K562 (cell line): ENCODE results near the gene ITGA1. TPM values are rescaled to one million over a fixed set of nuclear protein-coding genes. Genes with fewer than 3 reads are reported as not detected.

Source experiments
- ATAC-seq: fragments of 200-7000 bp; cut with Tn5 transposase; 3 replicates; pipeline ENCODE4 v1.9.1; 2020; ENCODE audit warnings: moderate library complexity
- BruUV-seq: library from RNA; stranded (reverse); fragments of 400-500 nt; replicated peaks from 2 replicates; lab custom pipeline; 2021; lab: Mats Ljungman, UMichigan
- CTCF ChIA-PET: fragments of 300-600 bp; formaldehyde crosslinking; extraction: SDS; loops from one replicate; lab custom pipeline; 2021; ENCODE audit warnings: low intra/inter-chr PET ratio; lab: Yijun Ruan, JAX
- POLR2A ChIA-PET: fragments of 300-600, 350-650 bp; sonication (Branson Sonifier 250); formaldehyde crosslinking; extraction: SDS; loops from one replicate; lab custom pipeline; 2021; ENCODE audit warnings: antibody characterized with exemption, inconsistent platforms; lab: Yijun Ruan, JAX
- DNase-seq, 4 experiments: peaks; one replicate each; pipeline versions ENCODE4 v3.0.0 to v3.0.0-alpha.2; 2011 to 2018; ENCODE audit warnings: low spot score in 3 of 4, mixed read lengths in 3 of 4; ENCODE audit errors: extremely low read depth in 1 of 4
- FAIRE-seq: peaks from 2 replicates; lab custom pipeline; 2011; peaks lifted over from hg19 to GRCh38; lab: Jason Lieb, UNC
- H2AFZ ChIP-seq: 2 replicates; pipeline ENCODE4 v1.6.0; 2011; ENCODE audit warnings: low read depth, low read length, control low read depth, inconsistent platforms
- H3K27ac ChIP-seq: fragments of 200-600 bp; 3 replicates; pipeline ENCODE4 v1.8.0; 2011; ENCODE audit warnings: low read depth, mild to moderate bottlenecking, control low read depth, inconsistent platforms, low read length, moderate library complexity, mixed read lengths; ENCODE audit errors: extremely low read depth
- H3K27me3 ChIP-seq, 2 experiments: fragments of 300-600 bp in 1 of 2; 2 replicates in 1 of 2; 3 replicates in 1 of 2; pipeline versions ENCODE4 v1.6.0 to v1.8.0; 2011; ENCODE audit warnings: inconsistent platforms in 2 of 2, low read length in 2 of 2, mild to moderate bottlenecking in 1 of 2, mixed read lengths in 1 of 2, moderate library complexity in 1 of 2; ENCODE audit not compliant: control insufficient read depth in 2 of 2, insufficient read depth in 2 of 2
- H3K36me3 ChIP-seq: fragments of 300-600 bp; 3 replicates; pipeline ENCODE4 v1.8.0; 2011; ENCODE audit warnings: mild to moderate bottlenecking, low read length, inconsistent platforms; ENCODE audit not compliant: control insufficient read depth, insufficient read depth
- H3K4me1 ChIP-seq, 2 experiments: fragments of 200-600 bp in 1 of 2; replicated peaks in 1 of 2; 2 replicates in 1 of 2; 3 replicates in 1 of 2; pipeline versions ENCODE4 v1.5.1 to v1.8.0; 2011; ENCODE audit warnings: inconsistent platforms in 2 of 2, low read length in 2 of 2, mild to moderate bottlenecking in 1 of 2, mixed read lengths in 1 of 2, moderate library complexity in 1 of 2; ENCODE audit not compliant: control insufficient read depth in 2 of 2, insufficient read depth in 2 of 2
- H3K4me2 ChIP-seq: 2 replicates; pipeline ENCODE4 v1.6.1; 2011; ENCODE audit warnings: low read length, control low read depth, inconsistent platforms, mixed read lengths; ENCODE audit not compliant: insufficient read depth
- H3K4me3 ChIP-seq: fragments of 200-600 bp; sonication (generic), shearing (Covaris generic); 2 replicates; pipeline ENCODE4 v1.5.1; 2016; ENCODE audit warnings: control low read depth, inconsistent platforms
- H3K79me2 ChIP-seq: fragments of 200-600 bp; 3 replicates; pipeline ENCODE4 v1.8.0; 2011; ENCODE audit warnings: low read length, inconsistent platforms; ENCODE audit not compliant: control insufficient read depth, insufficient read depth
- H3K9ac ChIP-seq, 2 experiments: 2 replicates each; pipeline versions ENCODE4 v1.6.0 to v1.6.1; 2011; ENCODE audit warnings: low read depth in 2 of 2, low read length in 2 of 2, control low read depth in 1 of 2, inconsistent platforms in 1 of 2, mild to moderate bottlenecking in 1 of 2, mixed read lengths in 1 of 2; ENCODE audit not compliant: insufficient read depth in 1 of 2
- H3K9me1 ChIP-seq: one replicate; pipeline ENCODE4 v1.6.0; 2011; ENCODE audit warnings: inconsistent platforms, mild to moderate bottlenecking, low read length, moderate library complexity; ENCODE audit not compliant: control insufficient read depth, insufficient read depth
- H3K9me3 ChIP-seq: replicated peaks from 2 replicates; pipeline ENCODE4 v1.5.1; 2011; ENCODE audit warnings: low read depth, low read length, inconsistent platforms; ENCODE audit not compliant: control insufficient read depth, insufficient read depth
- H4K20me1 ChIP-seq: replicated peaks from 2 replicates; pipeline ENCODE4 v1.6.1; 2011; ENCODE audit warnings: low read length, inconsistent platforms, mixed read lengths; ENCODE audit not compliant: control insufficient read depth, insufficient read depth
- DACH1 ChIP-seq: fragments of 450-650 bp; IDR thresholded peaks from 2 replicates; pipeline ENCODE4 v1.6.1; 2018; ENCODE audit not compliant: partially characterized antibody
- GABPA ChIP-seq: fragments of 200-800 bp; sonication (Bioruptor generic); conservative IDR thresholded peaks from 2 replicates; pipeline ENCODE4 v1.6.1; 2016; ENCODE audit warnings: low read depth, missing genetic modification characterization, missing compliant biosample characterization
- MCM3 ChIP-seq: fragments of 450-650 bp; IDR thresholded peaks from 2 replicates; pipeline ENCODE4 v1.6.1; 2016
- ZNF347 ChIP-seq: fragments of 450-650 bp; formaldehyde crosslinking; IDR thresholded peaks from 2 replicates; pipeline ENCODE4 v1.4.0; 2020; ENCODE audit warnings: low read depth, mild to moderate bottlenecking, moderate library complexity
- WGBS: fragments of 100-300 bp; shearing (Covaris generic); methylation state at CpG from one replicate; pipeline ENCODE4 v1.1.6; 2016; ENCODE audit warnings: low coverage, mixed read lengths; ENCODE audit not compliant: insufficient coverage; ENCODE audit errors: missing lambda C conversion rate; 5-methylcytosine and 5-hydroxymethylcytosine counted together
- in situ Hi-C: fragments of 300-500 bp; cut with MboI; formaldehyde crosslinking; loops from 4 replicates; pipeline ENCODE4 v1.15.0; 2018; ENCODE audit warnings: inconsistent platforms, mixed read lengths
- intact Hi-C: fragments of 100-400 bp; cut with micrococcal nuclease; formaldehyde crosslinking; loops from 2 replicates; pipeline ENCODE4 v1.14.2; 2022
- polyA plus RNA-seq, 8 experiments: library from polyadenylated mRNA; depleted of rRNA in 4 of 8; stranded (reverse) in 5 of 8; unstranded in 3 of 8; fragments of >200 nt; fragmentation: Nextera tagmentation in 2 of 8; fragmentation: Illumina TruSeq in 1 of 8; extraction: Ambion mirVana in 2 of 8; extraction: Trizol in 1 of 8; gene quantifications; 2 replicates each; pipeline versions ENCODE4 v1.2.1 to v1.2.3, GENCODE V29; 2011 to 2014; ENCODE audit warnings: inconsistent platforms in 1 of 8, missing spikeins in 1 of 8
- total RNA-seq, 7 experiments: library from RNA; depleted of rRNA in 6 of 7; stranded (reverse); fragments of >200 nt in 6 of 7; fragmentation: Illumina TruSeq in 2 of 7; extraction: Trizol in 2 of 7; gene quantifications; 2 replicates each; pipeline versions ENCODE4 v1.2.1 to v1.2.3, GENCODE V29; 2011 to 2021; ENCODE audit warnings: low replicate concordance in 1 of 7
- TF ChIP-seq, protein P1 (sequence below): sonication (generic); IDR thresholded peaks from 2 replicates; pipeline ENCODE4 v1.6.1; 2016
- TF ChIP-seq, protein P2 (sequence below): fragments of 450-650 bp; IDR thresholded peaks from 2 replicates; pipeline ENCODE4 v1.6.1; 2017; ENCODE audit warnings: antibody characterized with exemption

The ITGA1 gene
- total and polyA plus RNA-seq, 9 of the 15 experiments (the other 6 are each of a cell fraction or from before 2014, with no cell fraction given): 0.04 to 0.22 TPM; not detected in 7

DNA sequence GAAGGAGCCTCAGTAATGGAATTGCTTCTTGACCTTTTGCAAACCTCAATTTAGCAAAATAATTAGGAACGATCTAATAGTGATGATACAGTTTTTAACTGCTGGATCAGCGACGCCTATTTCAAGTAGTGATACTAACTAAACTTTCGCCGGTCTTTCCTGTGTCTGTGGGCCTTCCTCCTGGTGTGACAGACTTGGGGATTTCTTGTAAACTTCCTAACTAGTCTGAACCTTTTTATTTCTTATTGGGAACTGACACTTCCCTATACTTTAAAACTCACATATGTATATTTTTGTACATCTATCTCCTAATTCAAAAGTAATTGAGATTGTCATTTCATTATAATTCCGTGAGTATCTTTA is 15.2 kb downstream of the ITGA1 start:
- no peak for TF ChIP-seq ZNF347 (CRISPR knock-in tag)
- no peak for TF ChIP-seq DACH1
- TF ChIP-seq MCM3: no peak
- TF ChIP-seq, protein P1, sequence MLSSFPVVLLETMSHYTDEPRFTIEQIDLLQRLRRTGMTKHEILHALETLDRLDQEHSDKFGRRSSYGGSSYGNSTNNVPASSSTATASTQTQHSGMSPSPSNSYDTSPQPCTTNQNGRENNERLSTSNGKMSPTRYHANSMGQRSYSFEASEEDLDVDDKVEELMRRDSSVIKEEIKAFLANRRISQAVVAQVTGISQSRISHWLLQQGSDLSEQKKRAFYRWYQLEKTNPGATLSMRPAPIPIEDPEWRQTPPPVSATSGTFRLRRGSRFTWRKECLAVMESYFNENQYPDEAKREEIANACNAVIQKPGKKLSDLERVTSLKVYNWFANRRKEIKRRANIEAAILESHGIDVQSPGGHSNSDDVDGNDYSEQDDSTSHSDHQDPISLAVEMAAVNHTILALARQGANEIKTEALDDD: peak; percentile 70
- no peak for TF ChIP-seq GABPA (tag)
- TF ChIP-seq, protein P2, sequence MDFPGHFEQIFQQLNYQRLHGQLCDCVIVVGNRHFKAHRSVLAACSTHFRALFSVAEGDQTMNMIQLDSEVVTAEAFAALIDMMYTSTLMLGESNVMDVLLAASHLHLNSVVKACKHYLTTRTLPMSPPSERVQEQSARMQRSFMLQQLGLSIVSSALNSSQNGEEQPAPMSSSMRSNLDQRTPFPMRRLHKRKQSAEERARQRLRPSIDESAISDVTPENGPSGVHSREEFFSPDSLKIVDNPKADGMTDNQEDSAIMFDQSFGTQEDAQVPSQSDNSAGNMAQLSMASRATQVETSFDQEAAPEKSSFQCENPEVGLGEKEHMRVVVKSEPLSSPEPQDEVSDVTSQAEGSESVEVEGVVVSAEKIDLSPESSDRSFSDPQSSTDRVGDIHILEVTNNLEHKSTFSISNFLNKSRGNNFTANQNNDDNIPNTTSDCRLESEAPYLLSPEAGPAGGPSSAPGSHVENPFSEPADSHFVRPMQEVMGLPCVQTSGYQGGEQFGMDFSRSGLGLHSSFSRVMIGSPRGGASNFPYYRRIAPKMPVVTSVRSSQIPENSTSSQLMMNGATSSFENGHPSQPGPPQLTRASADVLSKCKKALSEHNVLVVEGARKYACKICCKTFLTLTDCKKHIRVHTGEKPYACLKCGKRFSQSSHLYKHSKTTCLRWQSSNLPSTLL: no peak
- H3K4me3 ChIP-seq: peak overlapping the region; percentile 65
- no peaks in the 10 kb centered on the region for H3K9me3 ChIP-seq
- no peak for DNase-seq
- FAIRE-seq: no peak
- CTCF ChIA-PET: no interaction called here
- H4K20me1 ChIP-seq: peaks cover 16% of the 10 kb centered on the region
- no peak overlapping the region for H3K27ac ChIP-seq
- H3K27me3 ChIP-seq: no peaks in the 10 kb centered on the region
- WGBS: 20% methylated on average over 6 of the region's 6 CpGs
- POLR2A ChIA-PET: no interaction called here
- H3K9ac ChIP-seq: peak overlapping the region in 1 of 2 experiments; percentile 90; a peak in 2 of 4 replicates
- no TSS peak for BruUV-seq
- in situ Hi-C loops: no loop called here
- peaks cover 31% of the 10 kb centered on the region for H3K36me3 ChIP-seq
- H2AFZ ChIP-seq: no peak overlapping the region
- H3K9me1 ChIP-seq: peaks cover 4% of the 10 kb centered on the region
- peaks cover 58% of the 10 kb centered on the region for H3K79me2 ChIP-seq
- intact Hi-C loops: loop anchor here (10.0 kb wide), 1 partner anchor 292 kb away; no protein-coding TSS in a partner anchor
- H3K4me1 ChIP-seq: peaks cover 0 to 10% of the 10 kb centered on the region in 2 experiments; a peak in 4 of 5 replicates
- peak overlapping the region; percentile 99 for H3K4me2 ChIP-seq
- ATAC-seq: no peak
